GM21723 (cell line): ENCODE data around the gene TRIM46.
A peak's percentile ranks its signal among the peaks of the same experiment; 100 is the strongest.
"Not testable (repeated sequence)": the region's sequence is repeated elsewhere in the genome, so short reads cannot be mapped to it uniquely, and the experiment has no call there.

Source experiments
- ATAC-seq: cut with Tn5 transposase; IDR thresholded peaks from one replicate; pipeline ENCODE4 v1.9.1; 2021; ENCODE audit warnings: mild to moderate bottlenecking, moderate library complexity; ENCODE audit not compliant: unreplicated experiment

Gene TRIM46

GRCh38 chr1:155137154-155137949 lies 36.3 kb upstream of the TRIM46 start:
- ATAC-seq = no peak

DNA sequence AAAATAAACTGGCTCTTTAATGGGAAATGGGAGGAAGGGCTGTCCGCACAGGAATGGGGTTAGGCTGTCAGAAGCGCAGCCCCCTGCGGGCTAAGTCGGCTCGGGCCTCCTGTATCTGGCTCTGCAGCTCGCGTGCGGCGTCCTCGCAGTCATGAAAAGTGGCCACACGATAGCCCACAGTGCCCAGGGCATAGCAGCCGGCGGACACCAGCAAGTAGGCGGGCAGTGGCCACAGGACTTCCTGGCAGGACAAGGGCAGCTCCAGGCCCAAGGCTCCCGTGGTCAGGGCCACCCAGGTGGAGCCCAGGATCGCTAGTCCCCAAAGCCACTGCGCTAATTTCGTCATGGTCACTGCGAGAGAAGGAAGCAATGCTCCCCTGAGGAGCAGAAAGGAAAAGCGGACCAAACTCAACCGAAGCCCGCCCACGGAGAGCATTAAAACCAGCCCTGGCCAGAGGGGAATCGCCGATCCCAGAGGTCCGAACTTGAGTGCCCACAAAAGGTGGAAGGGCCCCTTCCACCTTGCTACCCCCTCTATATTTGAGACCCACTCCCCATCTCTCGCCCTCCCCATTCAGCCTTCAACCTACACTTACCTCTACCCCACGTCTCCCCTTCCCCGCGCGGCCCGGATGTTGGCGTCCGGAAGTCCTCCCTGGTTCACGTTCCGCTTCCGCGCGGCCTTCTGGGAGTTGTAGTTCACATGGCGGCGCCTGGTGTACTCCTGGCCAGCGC lies 33.6 kb upstream of the TRIM46 start, which contains the start of gene DPM3:
TSS of gene DPM3 (minus strand) at position 637 of the 735 bp plus-strand sequence. CDS start at position 346, 291 bp downstream.
- ATAC-seq = peak; percentile 70

GRCh38 chr1:155140630-155140953 lies 33.1 kb upstream of the TRIM46 start:
- no peak for ATAC-seq

DNA sequence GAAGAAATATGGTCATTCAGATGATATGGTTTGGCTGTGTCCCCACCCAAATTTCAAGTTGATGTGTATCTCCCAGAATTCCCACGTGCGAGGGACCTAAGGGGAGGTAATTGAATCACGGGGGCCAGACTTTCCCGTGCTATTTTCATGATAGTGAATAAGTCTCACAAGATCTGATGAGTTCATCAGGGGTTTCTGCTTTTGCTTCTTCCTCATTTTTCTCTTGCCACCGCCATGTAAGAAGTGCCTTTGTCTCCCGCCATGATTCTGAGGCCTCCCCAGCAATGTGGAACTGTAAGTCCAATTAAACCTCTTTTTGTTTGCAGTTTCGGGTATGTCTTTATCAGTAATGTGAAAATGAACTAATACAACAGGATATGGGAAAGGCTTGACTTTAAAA lies 31.9 kb upstream of the TRIM46 start:
- no peak for ATAC-seq

GRCh38 chr1:155145491-155145890 lies 28.2 kb upstream of the TRIM46 start:
- ATAC-seq = no peak

DNA sequence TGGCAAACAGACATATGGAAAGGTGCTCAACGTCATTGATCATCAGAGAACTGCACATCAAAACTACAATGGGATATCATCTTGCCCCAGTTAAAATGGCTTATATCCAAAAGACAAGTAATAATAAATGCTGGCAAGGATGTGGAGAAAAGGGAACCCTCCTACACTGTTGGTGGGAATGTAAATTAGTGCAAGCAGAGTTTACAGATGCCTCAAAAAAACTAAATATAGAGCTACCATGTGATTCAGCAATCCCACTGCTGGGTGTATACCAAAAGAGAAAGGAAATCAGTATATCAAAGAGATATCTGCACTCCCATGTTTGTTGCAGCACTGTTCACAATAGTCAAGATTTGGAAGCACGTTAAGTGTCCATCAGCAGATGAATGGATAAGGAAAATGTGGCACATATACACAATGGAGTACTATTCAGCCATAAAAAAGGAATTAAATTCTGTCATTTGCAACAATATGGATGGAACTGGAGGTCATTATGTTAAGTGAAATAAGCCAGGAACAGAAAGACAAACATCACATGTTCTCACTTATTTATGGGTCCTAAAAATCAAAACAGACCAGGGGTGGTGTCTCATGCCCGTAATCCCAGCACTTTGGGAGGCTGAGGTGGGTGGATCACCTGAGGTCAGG lies 17.5 kb upstream of the TRIM46 start:
- ATAC-seq = not testable (repeated sequence)

DNA sequence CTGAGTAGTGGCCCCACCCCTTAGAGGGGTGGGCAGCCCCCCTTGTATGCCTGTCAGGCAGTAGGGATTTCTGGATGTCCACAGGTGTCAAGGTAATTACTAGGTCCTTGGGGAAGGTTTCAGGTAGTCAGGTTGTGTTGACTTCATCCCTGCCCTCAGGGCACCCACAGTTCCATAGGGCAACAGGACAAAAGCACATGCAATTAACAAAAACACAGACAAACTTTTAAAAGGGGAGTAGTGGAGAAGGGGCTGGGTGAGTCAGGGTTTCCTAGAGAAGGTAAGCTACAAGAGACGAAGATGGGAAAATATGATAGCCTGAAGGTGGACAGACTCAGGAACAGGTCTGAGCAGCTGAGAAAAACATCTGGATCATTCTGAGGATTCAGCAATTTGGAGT lies 14.7 kb upstream of the TRIM46 start:
- no peak for ATAC-seq

DNA sequence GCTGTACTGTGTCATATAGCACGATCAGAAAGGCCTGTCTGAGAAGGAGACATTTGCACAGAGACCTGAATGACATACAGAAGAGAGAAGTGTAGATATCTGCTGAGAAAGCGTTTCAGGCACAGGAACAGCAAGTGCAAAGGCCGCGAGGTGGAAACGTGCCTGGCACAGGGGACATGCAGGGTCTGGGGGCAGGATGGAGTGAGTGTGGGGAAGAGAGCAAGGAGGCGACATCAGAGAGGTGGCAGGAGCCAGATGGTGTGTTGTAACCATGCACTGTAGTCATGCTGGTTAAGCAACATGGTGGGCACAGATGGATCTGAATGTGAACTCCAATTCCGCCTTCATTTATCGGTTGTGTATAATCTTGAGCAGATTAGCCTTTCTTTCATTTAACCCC lies 13.5 kb upstream of the TRIM46 start:
- ATAC-seq = no peak

DNA sequence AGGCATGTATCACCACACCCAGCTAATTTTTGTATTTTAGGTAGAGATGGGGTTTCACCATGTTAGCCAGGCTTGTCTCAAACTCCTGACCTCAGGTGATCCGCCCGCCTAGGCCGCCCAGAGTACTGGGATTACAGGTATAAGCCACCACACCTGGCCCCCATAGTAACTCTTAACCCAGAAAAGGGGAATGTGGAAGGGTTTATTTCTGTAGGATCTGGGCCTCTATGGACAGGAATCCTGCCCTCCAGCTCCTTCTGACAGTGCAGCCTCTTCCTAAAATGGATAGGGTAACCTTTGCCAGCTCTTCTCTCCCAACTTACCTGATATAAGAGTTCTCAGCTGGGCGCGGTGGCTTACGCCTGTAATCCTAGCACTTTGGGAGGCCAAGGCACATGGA lies 11.0 kb upstream of the TRIM46 start:
- not testable (repeated sequence) for ATAC-seq

- ATAC-seq = not testable (repeated sequence)
Measured at GRCh38 chr1:155163785-155164184, 9.9 kb upstream of the TRIM46 start.

GRCh38 chr1:155164625-155165024 lies 9.0 kb upstream of the TRIM46 start:
- ATAC-seq = not testable (repeated sequence)

GRCh38 chr1:155166051-155166470 lies 7.6 kb upstream of the TRIM46 start:
- no peak for ATAC-seq

DNA sequence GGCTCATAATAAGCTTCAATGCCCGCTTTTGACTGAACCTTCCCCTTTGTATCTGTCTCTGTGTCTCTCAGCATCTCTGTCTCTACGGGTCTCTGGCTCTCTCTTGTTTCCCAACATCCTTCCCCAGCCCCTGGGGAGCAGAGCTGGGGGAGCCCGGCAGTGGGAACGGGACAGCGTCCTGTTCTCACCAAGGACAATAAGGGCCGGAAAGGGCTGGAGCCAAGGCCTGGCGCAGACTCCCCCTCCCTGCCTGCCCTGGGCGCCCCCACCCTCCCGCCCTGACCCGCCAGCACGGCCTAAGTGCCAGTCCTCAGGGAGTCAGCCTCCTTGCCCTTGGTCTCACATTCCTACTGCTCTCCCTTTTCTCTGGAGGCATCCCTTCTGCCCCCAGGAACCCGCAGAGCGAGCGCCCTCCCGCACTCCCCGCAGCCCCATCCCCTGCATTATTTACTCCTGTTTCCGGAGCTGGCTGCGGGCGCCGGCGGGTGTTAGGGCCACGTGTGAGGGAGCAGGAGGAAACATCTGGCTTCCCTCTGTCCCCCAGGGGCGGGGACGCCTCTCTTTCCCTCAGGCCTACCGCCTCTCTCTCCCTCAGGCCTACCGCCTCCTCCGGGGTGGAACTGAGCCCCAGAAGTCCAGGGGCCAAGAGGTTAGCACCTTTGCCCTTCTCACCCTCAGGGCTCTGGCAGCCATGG lies 7.0 kb upstream of the TRIM46 start:
- ATAC-seq = no peak

DNA sequence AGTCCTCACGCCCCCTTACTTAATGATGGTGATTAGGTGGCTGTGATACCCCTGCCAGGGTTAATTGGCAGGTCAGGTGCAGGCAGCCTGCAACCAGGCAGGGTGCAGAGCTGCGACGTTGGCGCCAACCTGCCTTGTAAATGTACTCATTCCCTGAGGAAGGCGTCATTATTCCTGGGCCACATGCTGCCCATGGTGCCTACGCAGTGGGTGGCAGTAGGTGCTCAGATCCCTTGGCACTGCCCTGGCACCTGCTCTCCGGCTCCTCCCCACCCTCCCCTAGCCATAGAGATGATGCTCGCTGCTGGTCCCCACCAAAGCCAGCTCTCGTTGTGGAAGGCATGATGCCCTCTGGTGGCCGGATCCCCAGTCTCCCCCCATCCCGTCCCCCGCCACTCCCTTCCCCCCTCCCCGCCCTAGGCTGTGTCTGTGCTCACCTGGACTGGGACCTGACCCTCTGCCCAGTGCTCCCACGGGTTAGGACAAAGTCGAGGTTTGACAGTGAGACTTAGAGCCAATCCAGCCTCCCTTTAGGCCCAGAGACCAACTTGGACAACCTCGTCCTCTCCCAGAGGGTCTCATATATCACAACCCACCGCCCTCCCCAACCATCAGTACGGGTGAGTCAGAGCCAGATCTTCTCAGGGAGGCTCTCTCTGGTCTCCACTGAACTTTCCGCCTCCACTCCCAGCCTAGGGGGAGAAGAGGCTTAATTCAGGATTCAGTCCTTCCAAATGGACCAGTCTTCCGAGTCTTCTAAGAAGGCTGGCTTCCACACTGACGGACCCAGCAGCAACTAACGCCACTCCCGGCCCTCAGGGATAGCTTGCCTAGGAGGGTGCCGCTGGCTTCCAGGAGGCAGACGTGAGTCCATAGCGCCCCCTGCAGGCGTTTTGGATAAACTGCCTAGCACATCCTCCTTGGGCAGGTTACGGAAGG lies 6.2 kb upstream of the TRIM46 start:
- no peak for ATAC-seq

GRCh38 chr1:155168105-155168445 lies 5.6 kb upstream of the TRIM46 start:
- not testable (repeated sequence) for ATAC-seq

DNA sequence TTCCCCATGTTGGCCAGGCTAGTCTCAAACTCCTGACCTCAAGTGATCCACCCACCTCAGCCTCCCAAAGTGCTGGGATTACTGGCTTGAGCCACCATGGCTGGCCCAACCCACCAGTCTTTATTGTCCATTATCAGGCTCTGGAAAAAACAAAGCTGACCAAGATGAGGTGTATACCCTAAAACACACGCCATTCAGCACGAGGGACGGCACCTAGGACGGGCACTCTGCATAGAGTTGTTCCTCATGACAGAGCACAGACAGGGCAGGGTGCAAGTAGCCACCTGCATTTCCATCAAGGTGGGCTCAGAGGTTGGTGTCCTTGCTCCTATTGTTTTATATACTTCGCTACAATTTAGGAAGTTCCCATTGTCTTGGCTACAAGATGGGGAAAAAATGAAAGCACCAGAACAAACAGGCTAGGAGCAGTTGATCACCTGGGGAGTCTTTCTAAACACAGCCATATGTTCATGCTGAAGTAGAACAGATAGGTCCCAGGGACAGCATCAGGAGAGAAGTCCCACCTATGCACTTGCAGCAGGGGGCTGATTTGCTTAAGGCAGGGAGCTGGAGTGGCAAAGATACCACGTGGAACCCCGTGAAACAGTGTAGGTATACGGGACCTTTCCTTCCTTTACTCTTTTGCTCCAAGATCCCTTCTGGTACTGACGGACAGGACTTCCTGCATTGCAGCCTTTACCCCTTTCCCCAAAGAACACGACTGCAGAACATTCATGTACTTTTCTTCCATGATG lies 5.0 kb upstream of the TRIM46 start:
- ATAC-seq = no peak

GRCh38 chr1:155169541-155169940 lies 4.1 kb upstream of the TRIM46 start:
- ATAC-seq = no peak

- ATAC-seq = no peak
Measured at GRCh38 chr1:155170101-155170785, 3.4 kb upstream of the TRIM46 start.

DNA sequence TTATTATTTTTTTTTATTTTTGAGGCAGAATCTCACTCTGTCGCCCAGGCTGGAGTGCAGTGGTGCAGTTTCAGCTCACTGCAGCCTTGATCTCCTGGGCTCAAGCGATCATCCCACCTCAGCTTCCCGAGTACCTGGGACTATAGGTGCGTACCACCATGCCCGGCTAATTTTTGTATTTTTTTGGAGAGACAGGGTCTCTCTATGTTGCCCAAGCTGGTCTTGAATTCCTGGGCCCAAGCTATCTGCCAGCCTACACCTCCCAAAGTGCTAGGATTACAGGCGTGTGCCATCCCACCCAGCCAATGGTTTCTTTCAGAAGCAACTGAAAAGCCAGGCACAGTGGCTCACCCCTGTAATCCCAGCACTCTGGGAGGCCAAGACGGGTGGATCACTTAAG lies 2.8 kb upstream of the TRIM46 start:
- no peak for ATAC-seq
